A549 (cell line): ENCODE data around the gene PRR5. TPM values are rescaled to one million over a fixed set of nuclear protein-coding genes. Genes with fewer than 3 reads are reported as not detected.

ENCODE experiments used
- ATAC-seq, 2 experiments: fragments of 200-7000 bp in 1 of 2; fragments of >200 bp in 1 of 2; cut with Nextera tagmentation in 1 of 2; cut with Tn5 transposase in 1 of 2; 3 replicates each; pipeline versions ENCODE4 v1.8.0 to v1.9.1; 2018 to 2020; ENCODE audit warnings: mild to moderate bottlenecking in 1 of 2, moderate library complexity in 1 of 2
- CTCF ChIA-PET: fragments of 300-600 bp; sonication (Branson Sonifier 250); formaldehyde crosslinking; extraction: SDS; loops from one replicate; lab custom pipeline; 2021; ENCODE audit warnings: antibody characterized with exemption, inconsistent platforms; lab: Yijun Ruan, JAX
- POLR2A ChIA-PET: fragments of 350-600 bp; formaldehyde crosslinking; extraction: SDS; loops from one replicate; lab custom pipeline; 2021; ENCODE audit warnings: antibody characterized with exemption, inconsistent platforms; lab: Yijun Ruan, JAX
- DNase-seq, 2 experiments: peaks; one replicate each; pipeline versions ENCODE4 v3.0.0 to v3.0.0-alpha.2; 2011 to 2016; ENCODE audit warnings: low read depth in 1 of 2, low spot score in 1 of 2
- FAIRE-seq: peaks from 2 replicates; lab custom pipeline; 2011; peaks lifted over from hg19 to GRCh38; lab: Jason Lieb, UNC
- H3K27ac ChIP-seq, 2 experiments: fragments of >200 bp; sonication (Bioruptor Twin); formaldehyde crosslinking; 3 replicates each; pipeline ENCODE4 v1.5.1; 2016 to 2017
- H3K4me1 ChIP-seq: fragments of >200 bp; sonication (Bioruptor Twin); formaldehyde crosslinking; 3 replicates; pipeline ENCODE4 v1.6.1; 2016
- H3K4me2 ChIP-seq: fragments of >200 bp; sonication (Bioruptor Twin); formaldehyde crosslinking; 3 replicates; pipeline ENCODE4 v1.6.1; 2016
- H3K4me3 ChIP-seq: fragments of >200 bp; sonication (Bioruptor Twin); formaldehyde crosslinking; 3 replicates; pipeline ENCODE4 v1.5.1; 2016
- H3K9me3 ChIP-seq: fragments of >200 bp; sonication (Bioruptor Twin); formaldehyde crosslinking; 3 replicates; pipeline ENCODE4 v1.6.1; 2016
- CEBPB ChIP-seq, 2 experiments: fragments of >200 bp in 1 of 2; sonication (Bioruptor Twin) in 1 of 2; formaldehyde crosslinking in 1 of 2; IDR thresholded peaks; 2 replicates each; pipeline ENCODE4 v1.6.1; 2012 to 2016
- ELK1 ChIP-seq: fragments of 150-350 bp; IDR thresholded peaks from 2 replicates; pipeline ENCODE4 v1.6.1; 2014; ENCODE audit warnings: low read depth, mild to moderate bottlenecking, low read length
- EP300 ChIP-seq, 2 experiments: fragments of >200 bp; sonication (Bioruptor Twin); formaldehyde crosslinking; IDR thresholded peaks; 2 replicates in 1 of 2; 3 replicates in 1 of 2; pipeline ENCODE4 v1.6.1; 2016 to 2017
- HEYL ChIP-seq: fragments of 250-450 bp; sonication (Bioruptor Pico); IDR thresholded peaks from 2 replicates; pipeline ENCODE4 v1.8.0; 2021; ENCODE audit warnings: mild to moderate bottlenecking, moderate library complexity
- MAFK ChIP-seq: fragments of 450-650 bp; IDR thresholded peaks from 2 replicates; pipeline ENCODE4 v1.6.1; 2014; ENCODE audit not compliant: partially characterized antibody
- NPAS2 ChIP-seq: fragments of 250-450 bp; sonication (Bioruptor Pico); IDR thresholded peaks from 2 replicates; pipeline ENCODE4 v1.8.0; 2022; ENCODE audit warnings: mild to moderate bottlenecking, moderate library complexity, borderline replicate concordance
- PBX3 ChIP-seq: IDR thresholded peaks from 2 replicates; pipeline ENCODE4 v1.6.1; 2012
- PHF8 ChIP-seq: fragments of 200-600 bp; sonication (generic); IDR thresholded peaks from 2 replicates; pipeline ENCODE4 v1.6.1; 2016; ENCODE audit warnings: low read depth, mild to moderate bottlenecking, antibody characterized with exemption, moderate library complexity, borderline replicate concordance
- RCOR1 ChIP-seq: fragments of 150-350 bp; IDR thresholded peaks from 2 replicates; pipeline ENCODE4 v1.6.1; 2014; ENCODE audit warnings: antibody characterized with exemption, low read length, low read depth
- REST ChIP-seq: fragments of 200-600 bp; sonication (generic); IDR thresholded peaks from 2 replicates; pipeline ENCODE4 v1.6.1; 2016; ENCODE audit warnings: antibody characterized with exemption, mild to moderate bottlenecking, moderate library complexity
- RFX5 ChIP-seq: fragments of 450-650 bp; IDR thresholded peaks from 2 replicates; pipeline ENCODE4 v1.7.1; 2014; ENCODE audit warnings: antibody characterized with exemption, mild to moderate bottlenecking, moderate library complexity
- TFCP2L1 ChIP-seq: fragments of 250-450 bp; sonication (Bioruptor Pico); IDR thresholded peaks from 2 replicates; pipeline ENCODE4 v1.5.0; 2021; ENCODE audit warnings: mild to moderate bottlenecking
- USF2 ChIP-seq: fragments of 450-650 bp; IDR thresholded peaks from 2 replicates; pipeline ENCODE4 v1.6.1; 2014; ENCODE audit warnings: antibody characterized with exemption
- ZNF302 ChIP-seq: fragments of 250-450 bp; sonication (Bioruptor Pico); IDR thresholded peaks from 2 replicates; pipeline ENCODE4 v1.9.0; 2021; ENCODE audit warnings: inconsistent platforms, mild to moderate bottlenecking, moderate library complexity
- ZSCAN20 ChIP-seq: fragments of 250-450 bp; sonication (Bioruptor Pico); IDR thresholded peaks from 2 replicates; pipeline ENCODE4 v1.8.0; 2022; ENCODE audit warnings: mild to moderate bottlenecking, moderate library complexity
- WGBS: methylation state at CpG from one replicate; pipeline ENCODE4 v1.1.6; 2017; ENCODE audit errors: missing lambda C conversion rate; 5-methylcytosine and 5-hydroxymethylcytosine counted together
- polyA plus RNA-seq, 4 experiments: library from polyadenylated mRNA; depleted of rRNA in 3 of 4; stranded (reverse); fragments of >200 nt; fragmentation: RNase III in 1 of 4; extraction: RNeasy Plus Mini Kit Qiagen cat#74134 plus additional on column Dnase treatment in 1 of 4; gene quantifications; 2 replicates in 3 of 4; 3 replicates in 1 of 4; pipeline ENCODE4 v1.2.3, GENCODE V29; 2011 to 2017
- TF ChIP-seq, protein P1 (sequence below): fragments of 250-450 bp; sonication (Bioruptor Pico); IDR thresholded peaks from 2 replicates; pipeline ENCODE4 v1.5.0; 2020; ENCODE audit warnings: low read depth, mild to moderate bottlenecking, moderate library complexity
- TF ChIP-seq, protein P2 (sequence below): fragments of >200 bp; sonication (Bioruptor Twin); formaldehyde crosslinking; IDR thresholded peaks from 2 replicates; pipeline ENCODE4 v1.6.1; 2016

The PRR5 gene
- polyA plus RNA-seq, 2 of the 4 experiments (the other 2 are of a cell fraction) = 7.1 to 19.5 TPM

GRCh38 chr22:44737406-44738346 lies 35.7 kb downstream of the PRR5 start:
- DNase-seq = no peak
- no peak overlapping the region for H3K4me2 ChIP-seq
- 87% methylated on average over 23 of the region's 32 CpGs for WGBS
- peaks cover 20% of the 10 kb centered on the region for H3K4me1 ChIP-seq
- no peak overlapping the region for H3K27ac ChIP-seq
- TF ChIP-seq RFX5 (no peak), EP300 (IDR thresholded peaks at IDR 0.05) (no peak), REST (no peak), PHF8 (no peak), CEBPB (IDR thresholded peaks at IDR 0.05) (no peak), USF2 (no peak), RCOR1 (no peak), PBX3 (no peak), NPAS2 (CRISPR knock-in tag) (no peak), ELK1 (no peak), MAFK (no peak), TFCP2L1 (no peak), HEYL (no peak), ZSCAN20 (CRISPR knock-in tag) (no peak), ZNF302 (no peak)
- TF ChIP-seq, protein P1, sequence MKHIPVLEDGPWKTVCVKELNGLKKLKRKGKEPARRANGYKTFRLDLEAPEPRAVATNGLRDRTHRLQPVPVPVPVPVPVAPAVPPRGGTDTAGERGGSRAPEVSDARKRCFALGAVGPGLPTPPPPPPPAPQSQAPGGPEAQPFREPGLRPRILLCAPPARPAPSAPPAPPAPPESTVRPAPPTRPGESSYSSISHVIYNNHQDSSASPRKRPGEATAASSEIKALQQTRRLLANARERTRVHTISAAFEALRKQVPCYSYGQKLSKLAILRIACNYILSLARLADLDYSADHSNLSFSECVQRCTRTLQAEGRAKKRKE (CRISPR knock-in tag) = no peak
- TF ChIP-seq, protein P2, sequence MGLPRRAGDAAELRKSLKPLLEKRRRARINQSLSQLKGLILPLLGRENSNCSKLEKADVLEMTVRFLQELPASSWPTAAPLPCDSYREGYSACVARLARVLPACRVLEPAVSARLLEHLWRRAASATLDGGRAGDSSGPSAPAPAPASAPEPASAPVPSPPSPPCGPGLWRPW = no peak
- ChIA-PET POLR2A (no interaction called here), CTCF (interaction anchor here (0.6 to 4.0 kb wide), 7 partner anchors 13 to 42 kb away, joined by 3 to 55 read pairs (median 5); no protein-coding TSS in a partner anchor)
- no peak for ATAC-seq
- H3K9me3 ChIP-seq = no peaks in the 10 kb centered on the region
- no peak overlapping the region for H3K4me3 ChIP-seq
- FAIRE-seq = no peak
